HCT116 (cell line): ENCODE data around the gene NDUFV3.
"Not testable (repeated sequence)": the region's sequence is repeated elsewhere in the genome, so short reads cannot be mapped to it uniquely, and the experiment has no call there.

ENCODE experiments used
- CEBPB ChIP-seq: IDR thresholded peaks from 2 replicates; pipeline ENCODE4 v1.6.1; 2012; ENCODE audit warnings: low read depth
- EGR1 ChIP-seq: IDR thresholded peaks from 2 replicates; pipeline ENCODE4 v1.6.1; 2012; ENCODE audit warnings: low read depth
- EZH2 ChIP-seq: fragments of 200-600 bp; sonication (generic); IDR thresholded peaks from 2 replicates; pipeline ENCODE4 v1.6.1; 2017; ENCODE audit warnings: antibody characterized with exemption, mixed run types
- EZH2phosphoT487 ChIP-seq: fragments of 200-600 bp; IDR thresholded peaks from 2 replicates; pipeline ENCODE4 v1.6.1; 2018; ENCODE audit warnings: antibody characterized with exemption, borderline replicate concordance
- JUND ChIP-seq: IDR thresholded peaks from 2 replicates; pipeline ENCODE4 v1.6.1; 2012
- POLR2A ChIP-seq: IDR thresholded peaks from 2 replicates; pipeline ENCODE4 v1.7.0; 2011; ENCODE audit warnings: borderline replicate concordance; ENCODE audit not compliant: insufficient read depth, insufficient read length; ENCODE audit errors: extremely low read depth
- POLR2AphosphoS5 ChIP-seq: IDR thresholded peaks from 2 replicates; pipeline ENCODE4 v1.6.1; 2011; ENCODE audit warnings: mild to moderate bottlenecking, low read depth, low read length, moderate library complexity
- SIN3A ChIP-seq: IDR thresholded peaks from 2 replicates; pipeline ENCODE4 v1.6.1; 2012; ENCODE audit warnings: low read depth
- TF ChIP-seq, protein P1 (sequence below), 3 experiments: fragments of 200-600 bp in 1 of 3; sonication (generic) in 1 of 3; IDR thresholded peaks in 2 of 3; conservative IDR thresholded peaks in 1 of 3; 2 replicates each; pipeline ENCODE4 v1.5.1; 2012 to 2017; ENCODE audit warnings: low read depth in 2 of 3, low read length in 2 of 3, antibody characterized with exemption in 1 of 3, borderline replicate concordance in 1 of 3, control low read depth in 1 of 3, mild to moderate bottlenecking in 1 of 3, mixed read lengths in 1 of 3, mixed run types in 1 of 3, moderate library complexity in 1 of 3; ENCODE audit not compliant: insufficient read depth in 1 of 3
- TF ChIP-seq, protein P2 (sequence below): IDR thresholded peaks from 2 replicates; pipeline ENCODE4 v1.6.1; 2012

DNA sequence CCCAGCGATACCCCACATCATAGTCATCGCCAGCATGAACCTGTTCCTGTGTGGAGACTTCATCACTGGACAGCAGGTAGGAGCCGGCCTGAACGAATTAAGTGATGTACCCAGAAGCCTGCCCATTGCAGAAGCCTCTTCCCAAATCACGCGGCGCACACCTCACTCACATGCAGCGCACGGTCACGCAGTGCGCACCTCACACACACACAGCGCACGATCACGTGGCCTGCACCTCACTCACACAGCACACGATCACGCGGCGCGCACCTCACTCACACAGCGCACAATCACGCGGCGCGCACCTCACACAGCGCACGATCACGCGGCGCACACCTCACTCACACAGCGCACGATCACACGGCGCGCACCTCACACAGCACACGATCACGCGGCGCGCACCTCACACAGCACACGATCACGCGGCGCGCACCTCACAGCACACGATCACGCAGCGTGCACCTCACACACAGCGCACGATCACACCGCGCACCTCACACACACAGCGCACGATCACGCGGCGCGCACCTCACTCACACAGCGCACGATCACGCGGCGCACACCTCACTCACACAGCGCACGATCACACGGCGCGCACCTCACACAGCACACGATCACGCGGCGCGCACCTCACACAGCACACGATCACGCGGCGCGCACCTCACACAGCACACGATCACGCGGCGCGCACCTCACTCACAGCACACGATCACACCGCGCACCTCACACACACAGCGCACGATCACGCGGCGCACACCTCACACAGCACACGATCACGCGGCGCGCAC lies 44.8 kb upstream of the NDUFV3 start:
- TF ChIP-seq, protein P1, sequence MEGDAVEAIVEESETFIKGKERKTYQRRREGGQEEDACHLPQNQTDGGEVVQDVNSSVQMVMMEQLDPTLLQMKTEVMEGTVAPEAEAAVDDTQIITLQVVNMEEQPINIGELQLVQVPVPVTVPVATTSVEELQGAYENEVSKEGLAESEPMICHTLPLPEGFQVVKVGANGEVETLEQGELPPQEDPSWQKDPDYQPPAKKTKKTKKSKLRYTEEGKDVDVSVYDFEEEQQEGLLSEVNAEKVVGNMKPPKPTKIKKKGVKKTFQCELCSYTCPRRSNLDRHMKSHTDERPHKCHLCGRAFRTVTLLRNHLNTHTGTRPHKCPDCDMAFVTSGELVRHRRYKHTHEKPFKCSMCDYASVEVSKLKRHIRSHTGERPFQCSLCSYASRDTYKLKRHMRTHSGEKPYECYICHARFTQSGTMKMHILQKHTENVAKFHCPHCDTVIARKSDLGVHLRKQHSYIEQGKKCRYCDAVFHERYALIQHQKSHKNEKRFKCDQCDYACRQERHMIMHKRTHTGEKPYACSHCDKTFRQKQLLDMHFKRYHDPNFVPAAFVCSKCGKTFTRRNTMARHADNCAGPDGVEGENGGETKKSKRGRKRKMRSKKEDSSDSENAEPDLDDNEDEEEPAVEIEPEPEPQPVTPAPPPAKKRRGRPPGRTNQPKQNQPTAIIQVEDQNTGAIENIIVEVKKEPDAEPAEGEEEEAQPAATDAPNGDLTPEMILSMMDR (IDR thresholded peaks at IDR 0.05 in 2 of 3, conservative IDR thresholded peaks at IDR 0.05 in 1 of 3; ENCODE audit: borderline replicate concordance in 1 of 3, insufficient read depth in 1 of 3, low read depth in 2 of 3, low read length in 2 of 3): not testable (repeated sequence)
- not testable (repeated sequence) for TF ChIP-seq POLR2A, EZH2, EGR1, EZH2phosphoT487, SIN3A, JUND, POLR2AphosphoS5, CEBPB
- TF ChIP-seq, protein P2, sequence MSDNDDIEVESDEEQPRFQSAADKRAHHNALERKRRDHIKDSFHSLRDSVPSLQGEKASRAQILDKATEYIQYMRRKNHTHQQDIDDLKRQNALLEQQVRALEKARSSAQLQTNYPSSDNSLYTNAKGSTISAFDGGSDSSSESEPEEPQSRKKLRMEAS: not testable (repeated sequence)
